Suprapubic skin (tissue), 3 donors: ENCODE results near the gene DBN1.

Source experiments
- EP300 ChIP-seq: sonication (generic); formaldehyde crosslinking; IDR thresholded peaks from one replicate; pipeline ENCODE4 v1.6.1; 2017; ENCODE audit warnings: antibody characterized with exemption
- TF ChIP-seq, protein P1 (sequence below), 2 donors: fragments of 200-600 bp in 1 of 2; fragments of 450-650 bp in 1 of 2; sonication (generic) in 1 of 2; IDR thresholded peaks; one replicate each; pipeline ENCODE4 v1.5.1; 2016 to 2019; ENCODE audit warnings: antibody characterized with exemption in 2 of 2, mild to moderate bottlenecking in 1 of 2, moderate library complexity in 1 of 2

GRCh38 chr5:177476531-177477233 lies 3.2 kb upstream of the DBN1 start:
- TF ChIP-seq, protein P1, sequence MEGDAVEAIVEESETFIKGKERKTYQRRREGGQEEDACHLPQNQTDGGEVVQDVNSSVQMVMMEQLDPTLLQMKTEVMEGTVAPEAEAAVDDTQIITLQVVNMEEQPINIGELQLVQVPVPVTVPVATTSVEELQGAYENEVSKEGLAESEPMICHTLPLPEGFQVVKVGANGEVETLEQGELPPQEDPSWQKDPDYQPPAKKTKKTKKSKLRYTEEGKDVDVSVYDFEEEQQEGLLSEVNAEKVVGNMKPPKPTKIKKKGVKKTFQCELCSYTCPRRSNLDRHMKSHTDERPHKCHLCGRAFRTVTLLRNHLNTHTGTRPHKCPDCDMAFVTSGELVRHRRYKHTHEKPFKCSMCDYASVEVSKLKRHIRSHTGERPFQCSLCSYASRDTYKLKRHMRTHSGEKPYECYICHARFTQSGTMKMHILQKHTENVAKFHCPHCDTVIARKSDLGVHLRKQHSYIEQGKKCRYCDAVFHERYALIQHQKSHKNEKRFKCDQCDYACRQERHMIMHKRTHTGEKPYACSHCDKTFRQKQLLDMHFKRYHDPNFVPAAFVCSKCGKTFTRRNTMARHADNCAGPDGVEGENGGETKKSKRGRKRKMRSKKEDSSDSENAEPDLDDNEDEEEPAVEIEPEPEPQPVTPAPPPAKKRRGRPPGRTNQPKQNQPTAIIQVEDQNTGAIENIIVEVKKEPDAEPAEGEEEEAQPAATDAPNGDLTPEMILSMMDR (IDR thresholded peaks at IDR 0.05) = no peak
- no peak for TF ChIP-seq EP300
